NCI-H2171 (cell line): ENCODE measurements around the gene SPINK5.
"Not testable (repeated sequence)": the region's sequence is repeated elsewhere in the genome, so short reads cannot be mapped to it uniquely, and the experiment has no call there.

ENCODE experiments used
- DNase-seq: peaks from one replicate; lab custom pipeline; 2025; lab: John Stamatoyannopoulos, UW

The SPINK5 gene, protein sequence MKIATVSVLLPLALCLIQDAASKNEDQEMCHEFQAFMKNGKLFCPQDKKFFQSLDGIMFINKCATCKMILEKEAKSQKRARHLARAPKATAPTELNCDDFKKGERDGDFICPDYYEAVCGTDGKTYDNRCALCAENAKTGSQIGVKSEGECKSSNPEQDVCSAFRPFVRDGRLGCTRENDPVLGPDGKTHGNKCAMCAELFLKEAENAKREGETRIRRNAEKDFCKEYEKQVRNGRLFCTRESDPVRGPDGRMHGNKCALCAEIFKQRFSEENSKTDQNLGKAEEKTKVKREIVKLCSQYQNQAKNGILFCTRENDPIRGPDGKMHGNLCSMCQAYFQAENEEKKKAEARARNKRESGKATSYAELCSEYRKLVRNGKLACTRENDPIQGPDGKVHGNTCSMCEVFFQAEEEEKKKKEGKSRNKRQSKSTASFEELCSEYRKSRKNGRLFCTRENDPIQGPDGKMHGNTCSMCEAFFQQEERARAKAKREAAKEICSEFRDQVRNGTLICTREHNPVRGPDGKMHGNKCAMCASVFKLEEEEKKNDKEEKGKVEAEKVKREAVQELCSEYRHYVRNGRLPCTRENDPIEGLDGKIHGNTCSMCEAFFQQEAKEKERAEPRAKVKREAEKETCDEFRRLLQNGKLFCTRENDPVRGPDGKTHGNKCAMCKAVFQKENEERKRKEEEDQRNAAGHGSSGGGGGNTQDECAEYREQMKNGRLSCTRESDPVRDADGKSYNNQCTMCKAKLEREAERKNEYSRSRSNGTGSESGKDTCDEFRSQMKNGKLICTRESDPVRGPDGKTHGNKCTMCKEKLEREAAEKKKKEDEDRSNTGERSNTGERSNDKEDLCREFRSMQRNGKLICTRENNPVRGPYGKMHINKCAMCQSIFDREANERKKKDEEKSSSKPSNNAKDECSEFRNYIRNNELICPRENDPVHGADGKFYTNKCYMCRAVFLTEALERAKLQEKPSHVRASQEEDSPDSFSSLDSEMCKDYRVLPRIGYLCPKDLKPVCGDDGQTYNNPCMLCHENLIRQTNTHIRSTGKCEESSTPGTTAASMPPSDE

GRCh38 chr5:148063861-148064260, at the start of gene SPINK5:
SPINK5 (plus strand) TSS chr5:148063980; CDS start chr5:148064045, 65 bp downstream.
- no peak for DNase-seq

DNA sequence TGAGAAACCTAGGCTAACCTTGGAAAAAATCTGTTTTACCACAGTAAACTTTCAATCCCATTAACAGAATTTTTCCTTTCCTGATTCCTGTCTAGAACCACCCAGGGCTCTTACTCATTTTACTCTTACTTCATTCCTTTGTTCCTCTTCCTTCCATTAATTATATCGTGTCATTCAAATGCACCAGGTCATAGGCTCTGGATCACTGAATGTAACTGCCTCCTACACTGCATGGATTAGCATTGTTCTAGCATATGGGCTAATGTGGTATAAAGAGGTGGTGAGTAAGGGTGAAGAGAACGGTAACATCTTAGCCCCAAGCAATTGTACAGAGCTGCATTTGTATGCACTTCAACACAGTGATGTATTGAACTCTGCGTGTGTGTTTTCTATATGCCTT, 49.5 kb upstream of the SPINK5 start:
- no peak for DNase-seq

DNA sequence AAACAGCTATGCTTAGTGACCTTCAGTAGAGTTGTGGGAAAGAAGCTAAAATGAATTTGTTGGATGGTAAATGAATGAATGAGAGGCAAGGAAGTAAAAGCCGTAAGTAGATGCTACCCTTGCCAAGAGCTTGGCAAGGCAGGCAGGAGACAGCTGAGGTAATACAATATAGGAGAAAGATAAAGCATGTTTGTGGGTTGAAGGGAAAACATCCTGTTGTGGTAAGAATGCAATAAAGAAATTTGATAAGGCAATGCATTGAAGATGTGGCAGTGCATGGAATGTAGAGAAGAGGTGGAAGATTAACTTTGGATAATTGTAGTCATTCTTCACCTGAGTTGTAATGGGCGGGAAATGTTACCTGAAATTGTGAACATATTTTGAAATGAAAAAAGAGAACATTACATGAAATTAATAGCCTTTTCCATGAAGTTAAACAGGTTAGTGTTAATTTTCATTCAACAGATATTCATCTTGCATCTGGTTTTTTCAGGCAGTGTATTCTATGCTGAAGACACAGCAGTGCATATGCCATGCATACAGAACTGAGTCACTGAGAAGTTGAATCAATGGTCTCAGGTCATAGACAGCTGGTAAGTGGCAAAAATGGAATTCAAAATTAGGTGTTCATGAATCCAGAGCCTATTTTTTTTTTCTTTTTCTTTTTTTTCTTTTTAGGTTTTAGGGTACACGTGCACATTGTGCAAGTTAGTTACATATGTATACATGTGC, 43.4 kb upstream of the SPINK5 start:
- no peak for DNase-seq

DNA sequence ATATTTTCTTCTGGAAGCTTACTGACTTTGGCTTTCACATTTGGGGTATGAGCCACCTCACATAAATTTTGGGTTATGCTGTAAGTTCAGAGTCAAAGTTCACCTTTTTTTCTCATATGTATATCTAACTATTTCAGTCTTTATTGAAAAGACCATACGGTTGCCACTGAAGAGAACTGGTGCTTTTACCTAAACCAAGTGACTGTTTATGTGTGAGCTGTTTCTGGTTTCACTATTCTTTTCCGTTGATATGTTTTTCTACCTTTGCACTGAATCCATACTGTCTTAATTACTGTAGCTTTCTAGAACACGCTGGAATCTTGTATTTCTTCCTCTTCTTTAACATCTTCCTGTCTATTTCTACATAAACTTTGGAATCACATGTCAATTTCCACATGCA, 36.3 kb upstream of the SPINK5 start:
- no peak for DNase-seq

- no peak for DNase-seq
Measured at GRCh38 chr5:148029131-148029530, 34.6 kb upstream of the SPINK5 start.

DNA sequence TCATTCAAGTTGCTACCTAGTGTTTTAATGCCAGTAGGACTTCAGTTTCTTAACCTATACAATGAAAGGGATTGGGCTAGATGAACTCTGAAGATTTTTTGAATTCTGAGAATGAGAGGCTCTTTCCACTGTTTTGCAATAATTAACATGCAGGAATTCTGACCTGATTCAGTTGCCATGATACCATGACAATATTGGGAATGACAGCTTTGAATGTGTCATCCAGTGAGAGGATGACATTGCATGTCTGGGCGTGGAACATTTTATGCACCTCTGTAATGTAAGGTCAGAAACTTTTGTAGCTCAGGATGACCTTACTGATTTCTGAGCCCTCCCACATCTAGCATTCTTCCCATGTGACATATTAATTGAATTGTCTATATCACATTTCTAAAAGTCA, 30.6 kb upstream of the SPINK5 start:
- no peak for DNase-seq

DNA sequence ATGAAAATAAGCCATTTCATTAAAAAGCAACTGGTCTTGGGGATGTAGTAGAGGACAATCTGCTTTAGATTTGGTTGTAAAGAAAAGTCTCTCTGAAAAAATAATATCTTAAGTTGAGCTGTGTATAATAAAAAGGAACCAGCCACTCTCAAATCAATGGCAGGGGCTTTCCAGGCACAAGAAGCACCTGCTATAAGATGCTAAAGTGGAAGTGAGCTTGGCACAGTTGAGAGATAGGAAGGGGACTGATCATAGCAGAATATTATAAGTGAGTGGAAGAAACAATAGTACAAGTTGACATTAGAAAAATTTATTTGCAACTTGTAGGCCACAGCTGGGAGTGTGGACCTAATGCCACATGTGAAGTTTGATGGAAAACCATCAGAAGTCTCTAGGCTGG, 28.1 kb upstream of the SPINK5 start:
- no peak for DNase-seq

GRCh38 chr5:148042881-148043280, 20.9 kb upstream of the SPINK5 start:
- no peak for DNase-seq

- no peak for DNase-seq
Measured at GRCh38 chr5:148043705-148044104, 20.1 kb upstream of the SPINK5 start.

DNA sequence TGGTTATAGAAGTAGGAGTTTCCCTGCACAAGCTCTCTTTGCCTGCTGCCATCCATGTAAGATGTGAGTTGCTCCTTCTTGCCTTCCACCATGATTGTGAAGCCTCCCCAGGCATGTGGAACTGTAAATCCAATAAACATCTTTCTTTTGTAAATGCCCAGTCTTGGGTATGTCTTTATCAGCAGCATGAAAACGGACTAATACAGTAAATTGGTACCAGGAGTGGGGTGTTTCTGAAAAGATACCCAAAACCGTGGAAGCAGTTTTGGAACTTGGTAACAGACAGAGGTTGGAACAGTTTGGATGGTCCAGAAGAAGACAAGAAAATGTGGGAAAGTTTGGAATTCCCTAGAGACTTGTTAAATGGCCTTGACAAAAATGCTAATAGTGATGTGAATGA, 8.6 kb upstream of the SPINK5 start:
- not testable (repeated sequence) for DNase-seq

DNA sequence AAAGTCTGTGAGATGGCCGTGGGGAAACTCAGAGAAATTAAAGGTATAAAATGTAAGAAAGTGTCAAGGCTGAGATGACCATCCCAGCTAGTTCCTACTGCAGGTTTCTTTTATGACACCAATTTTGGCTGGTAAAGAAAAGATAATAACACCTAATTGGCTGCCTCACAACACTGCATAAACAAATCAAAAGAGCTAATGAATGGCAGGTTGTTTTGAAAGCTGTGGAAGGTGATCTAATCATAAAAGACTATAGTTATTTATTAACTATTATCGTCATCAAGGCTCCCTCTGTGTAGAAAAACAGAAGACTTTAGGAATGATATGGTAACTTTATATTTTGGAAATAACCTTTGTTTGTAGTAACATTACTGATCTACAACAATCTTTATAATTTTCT, 3.5 kb upstream of the SPINK5 start:
- DNase-seq: no peak

DNA sequence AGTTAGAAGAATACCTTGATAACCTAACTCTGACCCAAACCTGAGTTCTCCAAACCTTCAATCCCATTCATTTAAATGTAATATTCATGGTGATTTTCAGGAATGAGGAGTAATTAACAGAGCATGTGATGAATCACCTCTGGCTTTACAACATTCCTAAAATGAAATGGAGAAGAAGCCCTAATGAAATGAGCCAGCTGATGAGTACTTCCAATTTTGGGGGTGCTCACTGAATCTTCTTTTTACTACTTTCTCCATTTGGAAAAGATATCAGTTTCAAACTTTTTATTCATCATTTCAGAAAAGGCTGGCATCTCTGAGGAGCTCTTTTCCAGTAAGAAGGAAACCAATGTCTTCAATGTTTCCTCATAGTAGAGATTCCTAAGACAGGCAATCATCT, 2.9 kb upstream of the SPINK5 start:
- no peak for DNase-seq

DNA sequence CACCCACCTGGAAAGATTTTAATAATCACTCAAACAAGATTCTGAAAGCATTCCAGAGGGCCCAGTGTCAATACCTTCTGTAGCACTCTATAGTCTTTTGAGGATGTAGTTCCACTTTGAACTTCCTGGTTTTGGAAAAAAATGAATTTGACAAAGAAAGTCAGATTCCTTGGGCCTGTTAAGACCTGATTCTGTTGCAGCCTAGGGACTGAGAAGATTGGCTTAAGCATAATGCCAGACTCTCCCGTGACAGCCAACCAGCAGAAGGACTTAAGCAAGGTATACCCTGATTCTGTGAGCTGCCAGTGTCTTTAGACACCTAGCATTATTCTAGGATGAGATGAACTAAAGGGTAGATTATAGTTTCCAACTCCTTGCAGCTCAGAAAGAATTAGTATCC, 6.8 kb downstream of the SPINK5 start:
- DNase-seq: no peak

DNA sequence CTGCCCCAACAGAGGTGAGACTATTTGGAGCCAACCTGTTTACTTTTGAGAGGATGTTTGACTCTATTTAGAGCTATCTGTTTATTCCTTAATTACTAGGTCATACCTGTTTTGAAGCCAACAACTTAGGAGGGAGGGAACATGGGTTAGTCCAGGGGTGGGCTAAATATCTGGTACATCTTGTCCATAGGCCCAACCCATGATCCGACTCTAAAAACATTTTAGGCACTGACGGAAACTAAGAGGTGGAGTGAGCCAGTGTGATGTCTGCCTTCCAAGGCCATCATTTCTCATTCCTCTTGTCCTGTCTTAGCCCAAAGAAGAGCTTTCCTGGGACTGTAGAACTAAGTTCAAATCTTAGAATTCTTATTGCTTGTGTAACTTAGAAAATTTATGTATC, 8.4 kb downstream of the SPINK5 start:
- no peak for DNase-seq

GRCh38 chr5:148075529-148075928, 11.7 kb downstream of the SPINK5 start:
- DNase-seq: no peak

- DNase-seq: no peak
Measured at GRCh38 chr5:148083203-148083602, 19.4 kb downstream of the SPINK5 start.

- DNase-seq: no peak
Measured at GRCh38 chr5:148084269-148084668, 20.5 kb downstream of the SPINK5 start.

DNA sequence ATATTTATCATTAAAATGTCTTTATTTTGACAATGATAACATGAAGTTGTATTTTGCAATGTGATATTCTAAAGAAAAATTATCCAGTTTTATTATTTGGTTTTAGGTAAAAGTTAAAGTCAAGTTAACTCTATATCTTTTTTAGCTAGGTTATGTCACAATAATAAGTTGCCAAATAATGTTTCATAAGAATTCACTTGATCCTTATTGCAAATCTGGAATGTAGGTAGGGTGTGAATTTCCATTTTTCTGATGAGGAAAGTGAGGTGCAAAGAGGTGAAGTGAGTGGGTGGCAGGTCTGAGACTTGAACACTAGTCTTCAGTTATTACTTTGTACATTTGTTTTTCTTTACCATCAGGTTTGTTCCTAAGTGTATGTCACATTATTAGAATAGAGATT, 21.5 kb downstream of the SPINK5 start:
- DNase-seq: no peak

DNA sequence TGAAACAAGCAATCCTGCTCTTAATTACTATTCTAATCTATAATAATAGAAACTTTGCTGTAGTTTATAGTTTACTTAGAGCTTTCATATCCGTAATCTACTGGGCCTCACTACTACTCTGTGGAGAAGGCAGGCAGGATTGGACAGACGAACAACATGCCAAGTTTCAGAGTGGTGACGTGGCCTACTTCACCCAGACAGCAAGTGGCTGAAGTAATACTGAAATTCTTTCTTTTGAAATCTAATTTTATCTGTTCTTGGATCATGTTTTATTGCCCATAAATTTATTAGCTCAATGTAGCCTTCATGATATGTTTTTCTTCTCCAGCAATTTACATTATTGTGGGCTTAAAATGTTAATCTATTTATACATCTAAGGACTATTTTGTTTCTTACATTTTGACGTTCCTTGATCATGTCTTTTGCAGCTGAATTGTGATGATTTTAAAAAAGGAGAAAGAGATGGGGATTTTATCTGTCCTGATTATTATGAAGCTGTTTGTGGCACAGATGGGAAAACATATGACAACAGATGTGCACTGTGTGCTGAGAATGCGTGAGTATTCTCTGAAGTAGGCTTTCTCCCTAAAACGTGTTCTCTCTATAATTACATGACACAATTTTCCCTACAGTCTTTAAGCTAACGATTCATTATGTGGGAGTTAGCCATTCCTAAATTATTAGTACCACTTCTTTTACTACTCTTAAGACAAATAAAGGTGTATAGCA, 22.4 kb downstream of the SPINK5 start:
- DNase-seq: peak; percentile 18

DNA sequence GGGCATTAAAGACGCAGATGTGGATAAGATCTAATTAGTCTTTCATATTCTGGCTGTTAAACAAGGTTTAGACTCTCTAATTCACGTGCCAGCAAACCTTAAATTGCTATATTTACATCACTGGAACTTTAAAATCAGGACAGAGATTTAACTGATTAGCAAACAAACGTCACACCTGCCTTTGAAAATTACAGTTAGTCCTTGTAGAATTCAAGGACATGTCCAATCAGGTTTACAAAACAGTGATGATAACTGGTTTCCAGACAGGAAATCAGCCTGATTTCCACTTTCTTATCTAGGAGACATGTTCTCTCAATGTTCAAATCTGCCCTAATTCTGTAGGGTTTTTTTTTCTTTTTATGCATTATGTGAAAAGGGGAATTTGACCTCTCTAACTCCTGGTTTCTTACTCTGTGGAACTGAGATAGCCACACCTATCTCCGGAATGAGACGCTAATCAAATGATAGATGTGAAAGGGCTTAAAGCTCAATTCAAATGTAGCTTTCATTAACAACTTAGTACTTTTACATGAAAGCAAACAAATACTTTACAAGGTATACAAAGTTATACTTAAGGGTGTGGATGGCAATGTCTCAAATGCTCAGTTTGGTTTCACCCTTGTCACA, 26.5 kb downstream of the SPINK5 start:
- no peak for DNase-seq

- no peak for DNase-seq
Measured at GRCh38 chr5:148090773-148091250, 27.0 kb downstream of the SPINK5 start.
